Gastrocnemius medialis (tissue), 4 donors: ENCODE measurements around the gene TMEM43. TPM values are rescaled to one million over a fixed set of nuclear protein-coding genes. Genes with fewer than 3 reads are reported as not detected.

Experiments
- ATAC-seq, 2 donors: fragments of 150-250 bp; one replicate each; pipeline ENCODE4 v1.9.1; 2016
- DNase-seq, 2 donors: peaks; one replicate each; pipeline ENCODE4 v3.0.0-alpha.2; 2019
- H3K27ac ChIP-seq, 4 donors: fragments of 200-600 bp; sonication (generic); 1 replicate in 1 of 4; 2 replicates in 3 of 4; pipeline ENCODE4 v1.5.1; 2016 to 2018; ENCODE audit warnings: mild to moderate bottlenecking in 2 of 4, moderate library complexity in 1 of 4
- H3K27me3 ChIP-seq, 3 donors: fragments of 200-600 bp; sonication (generic) in 2 of 3; 1 replicate in 1 of 3; 2 replicates in 2 of 3; pipeline versions ENCODE4 v1.5.1 to v1.6.0; 2016 to 2019; ENCODE audit warnings: mild to moderate bottlenecking in 1 of 3, moderate library complexity in 1 of 3
- H3K36me3 ChIP-seq, 2 donors: fragments of 200-600 bp; sonication (generic) in 1 of 2; one replicate each; pipeline ENCODE4 v1.5.1; 2017 to 2018
- H3K4me1 ChIP-seq, 2 donors: fragments of 200-600 bp; sonication (generic) in 1 of 2; one replicate each; pipeline ENCODE4 v1.5.1; 2016 to 2017; ENCODE audit warnings: mild to moderate bottlenecking in 2 of 2
- H3K4me3 ChIP-seq, 4 donors: fragments of 200-600 bp; sonication (generic) in 3 of 4; 1 replicate in 1 of 4; 2 replicates in 3 of 4; pipeline ENCODE4 v1.5.1; 2016 to 2019; ENCODE audit warnings: mild to moderate bottlenecking in 2 of 4
- H3K9me3 ChIP-seq, 3 donors: fragments of 200-600 bp; sonication (generic) in 2 of 3; 1 replicate in 1 of 3; 2 replicates in 2 of 3; pipeline ENCODE4 v1.5.1; 2016 to 2019
- CTCF ChIP-seq, 5 experiments: fragments of 450-650 bp in 3 of 5; fragments of 200-600 bp in 2 of 5; sonication (generic) in 2 of 5; IDR thresholded peaks in 4 of 5; conservative IDR thresholded peaks in 1 of 5; 1 replicate in 4 of 5; 2 replicates in 1 of 5; pipeline ENCODE4 v1.5.1; 2016 to 2019; ENCODE audit warnings: antibody characterized with exemption in 5 of 5, mild to moderate bottlenecking in 3 of 5, moderate library complexity in 3 of 5
- POLR2A ChIP-seq, 2 donors: fragments of 450-650 bp; IDR thresholded peaks; one replicate each; pipeline ENCODE4 v1.6.1; 2017; ENCODE audit warnings: antibody characterized with exemption in 2 of 2, mild to moderate bottlenecking in 2 of 2, moderate library complexity in 2 of 2
- in situ Hi-C, 4 donors: fragments of 200-750 bp; cut with MboI; loops; one replicate each; pipeline versions ENCODE4 v1.15.0 to v1.8.0; 2017; ENCODE audit warnings: low sequenced_read_pairs in 4 of 4
- intact Hi-C: fragments of 100-400 bp; cut with DNase I; formaldehyde crosslinking; loops from one replicate; pipeline ENCODE4 v1.15.1; 2023; ENCODE audit warnings: low total_unique reads
- total RNA-seq, 4 donors: library from RNA; depleted of rRNA; stranded (reverse); fragments of >200 nt; gene quantifications; one replicate each; pipeline versions ENCODE4 v1.1.0 to v1.2.3, GENCODE V29; 2016

TMEM43 gene
- total RNA-seq, 4 donors from 2014 or later: 68.2 to 128 (median 78.6) TPM

GRCh38 chr3:14177580-14178246 lies 52.9 kb downstream of the TMEM43 start:
- ATAC-seq: peak; percentile 46
- intact Hi-C loops: loop anchor here (1.0 to 5.0 kb wide), 3 partner anchors 27 to 1425 kb away; partner anchors contain the start of genes BTD, HACL1 and TMEM43
- in situ Hi-C loops: no loop called here

DNA sequence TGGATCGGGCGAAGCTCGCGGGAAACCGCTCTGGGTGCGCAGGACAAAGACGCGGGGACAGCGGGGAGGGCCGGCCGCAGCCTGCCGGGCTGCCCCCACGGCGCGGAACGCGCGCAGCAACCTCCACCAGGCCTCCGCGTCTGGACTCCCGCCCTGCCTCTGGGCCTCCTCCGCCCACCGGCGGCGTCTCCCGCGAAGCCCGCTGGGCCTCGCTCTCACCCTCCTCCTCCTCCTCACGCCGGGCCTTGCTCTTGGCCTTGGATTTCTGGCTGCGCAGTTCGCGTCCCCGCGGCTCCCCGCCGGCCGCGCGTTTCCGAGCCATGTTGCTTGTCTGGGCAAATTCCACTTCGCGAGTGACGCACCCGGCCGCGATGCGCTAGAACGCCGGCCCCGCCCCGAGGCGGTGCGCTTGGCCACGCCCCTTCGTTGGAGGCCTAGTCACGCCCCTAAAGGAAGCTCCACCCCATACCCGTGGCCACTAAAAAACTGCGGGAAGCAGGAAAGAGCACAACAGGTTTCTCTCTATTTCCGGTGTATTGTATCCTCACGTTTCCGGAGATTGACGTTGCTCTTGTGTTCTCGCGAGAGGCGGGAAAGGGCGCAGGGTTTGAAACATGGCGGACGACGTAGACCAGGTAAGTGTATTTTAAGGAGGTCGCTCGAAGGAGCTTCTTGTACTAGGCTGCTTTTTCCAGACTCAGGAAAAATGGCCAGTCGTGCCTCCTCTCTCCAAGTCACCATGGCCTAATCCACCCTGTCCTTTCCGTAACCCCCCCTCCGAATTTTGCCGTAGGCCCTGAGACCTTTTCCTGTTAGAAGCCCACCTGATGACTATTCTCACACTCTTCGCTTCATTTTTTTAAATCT lies 53.6 kb downstream of the TMEM43 start, which contains the start of the genes LSM3 and XPC:
Gene LSM3 (plus strand): TSS at position 571 of the 867 bp plus-strand sequence. CDS start 44 bp downstream, at position 615.
Gene XPC (minus strand): TSS at position 355 of the 867 bp plus-strand sequence. CDS start 33 bp downstream, at position 322.
- peak within 1 kb of the TSS; percentile 86 to 91 (median 90) for H3K27ac ChIP-seq
- ATAC-seq (peak; percentile 98), DNase-seq (peak; percentile 96 to 97)
- intact Hi-C loops: loop anchor here (1.0 to 5.0 kb wide), 3 partner anchors 26 to 1424 kb away; partner anchors contain the start of genes BTD, HACL1 and TMEM43
- peak within 1 kb of the TSS; percentile 71 to 86 (median 75) for H3K4me3 ChIP-seq
- no peaks in the 10 kb centered on the region for H3K9me3 ChIP-seq
- H3K27me3 ChIP-seq: no peaks in the 10 kb centered on the region
- H3K4me1 ChIP-seq: peaks cover 31 to 53% of the 10 kb centered on the region in 2 donors
- TF ChIP-seq POLR2A (IDR thresholded peaks at IDR 0.05): peak; percentile 95
- TF ChIP-seq CTCF (IDR thresholded peaks at IDR 0.05 in 4 of 5, conservative IDR thresholded peaks at IDR 0.05 in 1 of 5): no peak
- peaks cover 0 to 15% of the 10 kb centered on the region in 2 donors for H3K36me3 ChIP-seq
- in situ Hi-C loops: no loop called here

More at GRCh38 chr3:14177580-14178246, 52.9 kb downstream of the TMEM43 start:
- Histone ChIP-seq H3K36me3 (peaks cover 0 to 16% of the 10 kb centered on the region in 2 donors), H3K4me1 (peaks cover 31 to 53% of the 10 kb centered on the region in 2 donors), H3K27me3 (no peaks in the 10 kb centered on the region), H3K4me3 (peak overlapping the region; percentile 71 to 86 (median 75)), H3K9me3 (no peaks in the 10 kb centered on the region), H3K27ac (peak overlapping the region; percentile 86 to 91 (median 90))
- TF ChIP-seq POLR2A (IDR thresholded peaks at IDR 0.05) (no peak), CTCF (IDR thresholded peaks at IDR 0.05 in 4 of 5, conservative IDR thresholded peaks at IDR 0.05 in 1 of 5) (no peak)
- DNase-seq: no peak

DNA sequence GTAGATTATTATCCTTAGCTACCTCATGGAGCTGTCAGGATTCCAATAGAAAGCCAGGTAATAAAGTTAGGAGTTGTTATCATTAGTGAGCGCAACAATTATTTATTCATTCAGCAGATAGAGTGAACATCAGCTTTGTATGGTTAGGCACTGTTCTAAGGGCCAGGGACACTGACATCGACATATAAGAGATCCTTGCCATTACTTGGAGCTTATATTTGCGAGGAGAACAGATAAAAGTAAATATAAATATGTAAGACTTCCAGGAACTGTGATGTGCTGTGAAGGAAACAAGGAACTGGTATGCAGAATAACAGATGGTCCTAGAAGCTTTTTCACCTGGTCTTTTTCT lies 54.2 kb downstream of the TMEM43 start:
- Histone ChIP-seq H3K27me3 (no peaks in the 10 kb centered on the region), H3K9me3 (no peaks in the 10 kb centered on the region), H3K27ac (peak overlapping the region; percentile 86 to 91 (median 90)), H3K4me1 (peaks cover 31 to 53% of the 10 kb centered on the region in 2 donors), H3K4me3 (peak overlapping the region; percentile 66 to 86 (median 74)), H3K36me3 (peaks cover 0 to 21% of the 10 kb centered on the region in 2 donors)
- ATAC-seq (no peak), DNase-seq (no peak)
- TF ChIP-seq CTCF (IDR thresholded peaks at IDR 0.05 in 4 of 5, conservative IDR thresholded peaks at IDR 0.05 in 1 of 5) (no peak), POLR2A (IDR thresholded peaks at IDR 0.05) (no peak)
- intact Hi-C loops (loop anchor here (2.0 to 5.0 kb wide), 2 partner anchors 26 to 1423 kb away; partner anchors contain the start of genes BTD and HACL1), in situ Hi-C loops (no loop called here)

- no peaks in the 10 kb centered on the region for H3K27me3 ChIP-seq
- no peak for ATAC-seq
- no peaks in the 10 kb centered on the region for H3K9me3 ChIP-seq
- in situ Hi-C loops (loop anchor here in 1 of 4 donors (10.0 kb wide), 1 partner anchor 285 kb away; no protein-coding TSS in a partner anchor), intact Hi-C loops (loop anchor here (2.0 to 5.0 kb wide), 2 partner anchors 25 to 1423 kb away; partner anchors contain the start of genes BTD and HACL1)
- TF ChIP-seq POLR2A (IDR thresholded peaks at IDR 0.05): no peak
- TF ChIP-seq CTCF (IDR thresholded peaks at IDR 0.05 in 4 of 5, conservative IDR thresholded peaks at IDR 0.05 in 1 of 5): no peak
- peaks cover 0 to 25% of the 10 kb centered on the region in 2 donors for H3K36me3 ChIP-seq
- H3K4me3 ChIP-seq: no peak overlapping the region
- peak overlapping the region in 2 of 4 donors; percentile 29 to 86 for H3K27ac ChIP-seq
- DNase-seq: no peak
- peaks cover 31 to 47% of the 10 kb centered on the region in 2 donors for H3K4me1 ChIP-seq
Measured at GRCh38 chr3:14179795-14180194, 54.9 kb downstream of the TMEM43 start.
